Neural crest cell (in vitro differentiated cells): ENCODE results near the gene HUS1. TPM values are rescaled to one million over a fixed set of nuclear protein-coding genes. Genes with fewer than 3 reads are reported as not detected.
"Not testable (repeated sequence)": the region's sequence is repeated elsewhere in the genome, so short reads cannot be mapped to it uniquely, and the experiment has no call there.

Source experiments
- DNase-seq: peaks from one replicate; pipeline ENCODE4 v3.0.0; 2021; ENCODE audit warnings: low read depth, mixed read lengths, low spot score
- H3K27ac Mint-ChIP-seq: one replicate; pipeline ENCODE4 v1.8.0; 2021; ENCODE audit warnings: mild to moderate bottlenecking, mixed read lengths; ENCODE audit not compliant: unreplicated experiment
- H3K27me3 Mint-ChIP-seq: 2 replicates; pipeline ENCODE4 v1.8.0; 2021; ENCODE audit warnings: low read depth, mild to moderate bottlenecking, mixed read lengths
- H3K36me3 Mint-ChIP-seq: 2 replicates; pipeline ENCODE4 v1.8.0; 2021; ENCODE audit warnings: low read depth, mild to moderate bottlenecking, mixed read lengths
- H3K4me1 Mint-ChIP-seq: 2 replicates; pipeline ENCODE4 v1.8.0; 2021; ENCODE audit warnings: mixed read lengths
- H3K4me3 Mint-ChIP-seq: one replicate; pipeline ENCODE4 v1.8.0; 2021; ENCODE audit warnings: mild to moderate bottlenecking, mixed read lengths
- H3K9me3 Mint-ChIP-seq: 2 replicates; pipeline ENCODE4 v1.8.0; 2021; ENCODE audit warnings: mixed read lengths
- CTCF ChIP-seq: fragments of 200-600 bp; sonication (generic); conservative IDR thresholded peaks from 2 replicates; pipeline ENCODE4 v1.5.0; 2021; ENCODE audit warnings: antibody characterized with exemption, mild to moderate bottlenecking
- total RNA-seq: library from RNA; stranded (reverse); gene quantifications from 2 replicates; pipeline ENCODE4 v1.2.1, GENCODE V29; 2021

Gene HUS1
- total RNA-seq, 1 donor from 2014 or later: 43.1 TPM

DNA sequence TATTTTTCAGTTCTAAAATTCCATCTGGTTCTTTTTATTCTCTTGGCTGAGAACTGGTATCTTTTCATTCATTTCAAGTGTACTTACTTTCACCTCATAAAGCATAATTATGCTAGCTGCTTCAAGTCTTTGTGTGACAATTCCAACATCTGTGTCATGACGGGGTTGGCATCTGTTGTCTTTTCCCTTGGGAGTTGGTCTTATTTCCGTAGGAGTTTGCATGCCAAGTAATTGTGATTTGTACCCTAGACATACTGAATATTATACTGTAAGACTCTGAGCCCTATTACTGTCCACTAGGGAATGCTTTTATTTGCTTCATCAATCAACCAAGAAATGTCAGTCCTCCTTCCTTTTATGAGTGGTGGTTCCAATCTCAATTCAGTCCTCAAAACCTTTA lies 24.6 kb upstream of the HUS1 start:
- Mint-ChIP-seq H3K27me3 (no peaks in the 10 kb centered on the region), H3K9me3 (peaks cover 10% of the 10 kb centered on the region), H3K4me1 (peaks cover 12% of the 10 kb centered on the region), H3K36me3 (peaks cover 4% of the 10 kb centered on the region), H3K27ac (no peak overlapping the region), H3K4me3 (no peak overlapping the region)
- no peak for TF ChIP-seq CTCF
- DNase-seq: no peak

- Mint-ChIP-seq H3K4me1 (peaks cover 10% of the 10 kb centered on the region), H3K9me3 (peaks cover 11% of the 10 kb centered on the region)
- H3K36me3 Mint-ChIP-seq, H3K27ac Mint-ChIP-seq, H3K4me3 Mint-ChIP-seq, H3K27me3 Mint-ChIP-seq, DNase-seq: not testable (repeated sequence)
These were observed 20.7 kb upstream of the HUS1 start for GRCh38 chr7:48000164-48000563.

DNA sequence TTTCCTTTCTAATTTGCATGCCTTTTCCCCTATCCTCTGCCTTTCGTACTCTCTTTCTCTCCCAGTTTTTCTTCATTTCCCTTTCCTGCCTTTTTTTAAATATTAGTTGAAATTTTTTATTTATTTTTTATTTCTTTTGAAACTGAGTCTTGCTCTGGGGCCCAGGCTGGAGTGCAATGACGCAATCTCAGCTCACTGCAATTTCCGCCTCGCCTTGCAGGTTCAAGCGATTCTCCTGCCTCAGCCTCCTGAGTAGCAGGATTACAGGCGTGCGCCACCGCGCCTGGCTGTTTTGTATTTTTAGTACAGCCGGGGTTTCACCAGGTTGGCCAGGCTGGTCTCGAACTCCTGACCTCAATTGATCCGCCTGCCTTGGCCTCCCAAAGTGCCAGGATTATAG lies 20.0 kb upstream of the HUS1 start:
- Mint-ChIP-seq H3K27ac (no peak overlapping the region), H3K27me3 (no peaks in the 10 kb centered on the region), H3K9me3 (peaks cover 18% of the 10 kb centered on the region), H3K4me1 (peaks cover 9% of the 10 kb centered on the region), H3K36me3 (peaks cover 10% of the 10 kb centered on the region), H3K4me3 (no peak overlapping the region)
- no peak for DNase-seq
- no peak for TF ChIP-seq CTCF

DNA sequence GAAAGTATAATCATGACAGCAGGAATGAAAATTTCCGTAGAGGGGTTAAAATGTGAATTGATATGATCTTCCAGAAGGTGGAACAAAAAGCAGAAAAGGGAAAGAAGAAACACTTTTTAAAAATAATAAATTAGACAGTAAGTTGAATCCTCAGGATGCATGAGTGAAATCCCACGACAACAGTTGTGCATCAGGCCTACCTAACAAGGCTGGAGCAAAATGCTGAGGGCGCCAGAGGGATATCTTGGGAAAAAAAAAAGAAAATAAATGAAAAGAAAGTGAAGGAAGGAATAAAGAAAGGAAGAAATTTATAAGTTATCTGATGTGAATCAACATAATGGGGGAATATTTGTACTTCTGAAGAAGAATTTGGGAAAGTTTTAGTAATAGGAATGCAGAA lies 13.0 kb upstream of the HUS1 start:
- no peak for DNase-seq
- H3K4me3 Mint-ChIP-seq: peak overlapping the region; percentile 88
- no peak for TF ChIP-seq CTCF
- peaks cover 9% of the 10 kb centered on the region for H3K9me3 Mint-ChIP-seq
- no peaks in the 10 kb centered on the region for H3K27me3 Mint-ChIP-seq
- no peak overlapping the region for H3K27ac Mint-ChIP-seq
- H3K36me3 Mint-ChIP-seq: peaks cover 6% of the 10 kb centered on the region
- H3K4me1 Mint-ChIP-seq: peaks cover 30% of the 10 kb centered on the region

GRCh38 chr7:47991741-47992311 lies 12.4 kb upstream of the HUS1 start:
- Mint-ChIP-seq H3K4me1 (peaks cover 30% of the 10 kb centered on the region), H3K27me3 (no peaks in the 10 kb centered on the region), H3K4me3 (peak overlapping the region; percentile 88), H3K36me3 (peaks cover 6% of the 10 kb centered on the region), H3K9me3 (peaks cover 9% of the 10 kb centered on the region), H3K27ac (peak overlapping the region; percentile 97)
- DNase-seq: peak; percentile 77
- TF ChIP-seq CTCF: peak; percentile 61

DNA sequence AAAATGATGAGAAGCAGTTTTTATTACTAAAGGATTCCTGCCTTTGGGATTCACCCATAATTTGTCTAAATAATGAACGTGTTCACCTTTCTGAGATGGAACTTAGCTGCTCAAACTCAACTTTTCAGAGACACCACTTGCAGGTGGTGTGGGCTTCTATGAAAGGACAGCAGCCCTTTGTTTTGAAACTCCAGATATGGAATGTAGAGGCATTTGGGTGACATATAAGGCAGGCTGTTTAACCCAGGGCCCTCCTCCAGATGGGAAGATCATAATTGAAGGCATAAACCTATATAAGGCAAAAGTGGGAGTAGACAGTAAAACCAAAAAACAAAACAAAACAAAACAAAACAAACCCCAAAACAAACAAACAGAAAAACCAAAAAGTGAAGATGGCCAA lies 11.9 kb upstream of the HUS1 start:
- no peak for TF ChIP-seq CTCF
- H3K36me3 Mint-ChIP-seq: peaks cover 6% of the 10 kb centered on the region
- peaks cover 9% of the 10 kb centered on the region for H3K9me3 Mint-ChIP-seq
- H3K4me3 Mint-ChIP-seq: peak overlapping the region; percentile 88
- no peak for DNase-seq
- H3K27me3 Mint-ChIP-seq: no peaks in the 10 kb centered on the region
- peaks cover 30% of the 10 kb centered on the region for H3K4me1 Mint-ChIP-seq
- H3K27ac Mint-ChIP-seq: peak overlapping the region; percentile 97
